ENCODE measurements around the gene WNK1.
A peak's percentile ranks its signal among the peaks of the same experiment; 100 is the strongest.
"Not testable (repeated sequence)": the region's sequence is repeated elsewhere in the genome, so short reads cannot be mapped to it uniquely, and the experiment has no call there.

WNK1 gene

DNA sequence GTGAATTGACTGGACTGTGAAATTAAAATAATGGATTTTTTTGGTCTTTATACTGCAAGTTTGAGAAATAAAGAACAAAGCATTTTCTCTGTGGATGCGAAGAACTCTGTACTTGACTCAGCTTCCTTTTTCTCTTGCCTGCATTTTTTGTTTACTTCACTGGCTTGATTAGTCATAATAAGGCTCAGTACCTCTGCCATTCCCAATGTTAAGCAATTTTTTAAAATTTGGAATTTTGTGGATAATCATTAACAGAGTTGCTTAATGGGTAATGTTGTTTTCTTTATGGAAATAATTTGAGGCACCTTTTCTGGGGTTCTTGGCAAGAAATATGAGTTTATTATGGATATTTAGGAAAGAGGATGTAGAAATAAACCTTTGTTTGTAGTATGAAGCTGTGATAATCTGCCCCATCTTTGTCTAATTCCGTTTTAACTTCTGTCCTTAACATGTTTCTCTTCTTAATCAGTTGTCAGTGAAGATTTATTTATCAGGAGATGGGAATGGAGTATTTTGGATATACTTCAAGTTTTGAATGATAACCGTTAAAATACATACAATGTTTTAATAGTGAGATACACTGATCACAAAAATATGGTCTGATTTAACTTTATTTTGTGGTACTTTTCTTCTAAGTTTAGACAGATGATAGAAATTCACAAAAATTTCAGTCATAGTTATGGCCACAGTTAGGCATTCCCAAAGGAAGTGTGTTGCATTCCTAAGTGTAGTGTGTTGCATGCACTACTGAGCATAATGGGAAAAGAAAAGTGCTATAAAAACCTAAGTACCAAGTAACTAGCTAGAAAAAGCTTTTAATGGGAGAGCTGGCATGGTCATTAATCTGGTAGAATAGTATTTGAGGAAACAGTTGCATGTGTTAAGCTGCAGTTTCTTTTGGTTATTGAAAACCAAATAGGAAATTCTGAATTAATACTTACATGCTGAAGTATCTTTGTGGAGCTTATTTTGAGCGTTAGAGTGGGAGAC lies 27.7 kb downstream of the WNK1 start:
- no peak for DNase-seq

DNA sequence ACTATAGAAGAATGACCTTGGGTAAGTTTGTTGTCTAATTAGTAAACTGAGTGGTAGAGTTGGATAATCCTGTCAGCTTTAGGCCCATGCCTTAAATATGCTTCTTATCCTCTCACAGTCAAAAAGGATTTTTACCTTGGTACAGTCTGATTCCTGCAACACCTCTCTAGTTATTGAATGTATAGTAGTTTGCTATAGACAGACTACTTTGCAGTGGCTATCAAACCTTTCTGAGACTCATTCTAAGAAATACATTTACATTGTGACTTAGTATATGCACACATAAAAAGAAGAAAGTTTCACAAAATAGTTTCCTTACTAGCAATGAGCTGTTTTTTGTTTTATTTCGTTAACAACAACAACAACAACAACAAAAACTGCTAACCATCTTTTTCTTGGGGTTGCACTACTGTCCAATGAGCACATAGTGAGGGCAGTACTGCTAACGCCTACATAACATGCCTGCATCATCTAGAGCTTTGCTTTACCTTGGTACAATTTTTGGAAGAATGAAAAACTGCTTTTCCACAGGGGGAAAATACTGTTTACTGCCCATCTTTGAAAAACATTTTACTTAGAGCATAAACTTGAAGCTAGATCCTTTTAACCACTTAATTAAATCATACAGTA lies 28.5 kb downstream of the WNK1 start:
- DNase-seq, result no peak

- DNase-seq, result no peak
Observed at GRCh38 chr12:785706-786105, 33.3 kb downstream of the WNK1 start.

- no peak for DNase-seq
Observed at GRCh38 chr12:788288-788687, 35.9 kb downstream of the WNK1 start.

DNA sequence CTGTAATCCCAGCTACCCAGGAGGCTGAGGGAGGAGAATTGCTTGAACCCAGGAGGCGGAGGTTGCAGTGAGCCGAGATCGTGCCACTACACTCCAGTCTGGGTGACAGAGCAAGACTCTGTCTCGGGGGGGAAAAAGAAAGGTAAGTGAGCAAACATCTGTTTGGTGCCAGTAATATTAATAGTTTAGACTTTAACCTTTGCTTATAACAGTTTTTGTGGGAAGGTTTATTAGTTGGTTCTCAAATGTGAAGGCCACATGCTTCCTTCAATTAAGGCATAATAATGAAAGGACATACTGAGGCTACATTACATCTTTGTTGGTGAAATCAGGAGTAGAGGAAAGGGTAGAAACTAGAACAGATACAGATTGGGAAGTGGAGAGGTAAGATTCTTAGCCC lies 36.4 kb downstream of the WNK1 start:
- DNase-seq, result not testable (repeated sequence)

DNA sequence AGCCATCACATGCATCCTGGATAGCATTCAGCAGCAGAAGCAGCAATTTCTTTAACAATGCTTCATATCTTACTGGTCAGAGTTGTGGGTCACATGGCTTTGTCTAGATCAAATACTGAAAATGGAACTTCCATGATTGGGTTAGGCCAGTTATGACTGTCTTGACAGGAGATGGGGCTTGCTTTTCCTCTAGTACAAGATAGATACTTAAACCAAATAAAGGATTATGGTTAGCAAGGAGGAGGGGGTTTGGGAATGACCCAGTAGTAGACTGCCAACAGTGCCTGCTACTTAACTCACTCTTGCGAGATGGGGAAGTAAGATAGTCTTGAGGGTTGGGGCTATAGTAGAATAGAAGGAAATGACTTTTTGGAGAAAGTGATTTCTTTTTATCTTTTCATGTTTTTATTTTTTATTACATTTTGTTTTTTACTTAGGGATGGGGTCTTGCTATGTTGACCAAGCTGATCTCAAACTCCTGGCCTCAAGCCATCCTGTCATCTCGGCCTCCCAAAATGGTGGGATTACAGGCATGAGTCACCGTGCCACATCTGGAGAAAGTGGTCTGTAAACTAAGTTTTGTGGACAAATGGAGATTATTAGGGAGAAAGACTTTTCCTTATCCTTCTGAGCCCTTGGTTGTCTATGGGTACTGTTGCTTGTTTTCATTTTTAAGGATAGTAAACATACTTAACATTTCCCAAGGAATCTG lies 37.6 kb downstream of the WNK1 start:
- DNase-seq, result no peak

DNA sequence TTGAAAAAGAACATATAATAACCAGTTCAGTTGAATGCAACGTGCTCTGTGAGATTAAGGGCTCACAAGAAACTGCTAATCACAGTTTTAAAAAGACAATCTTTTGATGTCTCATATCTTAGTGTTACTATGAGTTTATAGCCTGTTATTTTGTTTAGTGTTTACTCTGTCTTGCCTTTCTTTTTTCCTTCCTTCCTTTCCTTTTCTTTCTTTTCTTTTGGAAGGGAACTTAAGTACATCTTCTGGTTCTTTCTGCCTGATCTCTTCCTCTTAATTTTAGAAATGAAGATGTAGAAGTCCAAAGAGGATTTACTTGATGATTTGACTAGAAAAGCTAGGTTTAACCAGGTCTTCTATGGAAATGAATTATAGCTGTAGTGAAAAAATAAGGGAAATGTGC lies 38.2 kb downstream of the WNK1 start:
- DNase-seq, result no peak

DNA sequence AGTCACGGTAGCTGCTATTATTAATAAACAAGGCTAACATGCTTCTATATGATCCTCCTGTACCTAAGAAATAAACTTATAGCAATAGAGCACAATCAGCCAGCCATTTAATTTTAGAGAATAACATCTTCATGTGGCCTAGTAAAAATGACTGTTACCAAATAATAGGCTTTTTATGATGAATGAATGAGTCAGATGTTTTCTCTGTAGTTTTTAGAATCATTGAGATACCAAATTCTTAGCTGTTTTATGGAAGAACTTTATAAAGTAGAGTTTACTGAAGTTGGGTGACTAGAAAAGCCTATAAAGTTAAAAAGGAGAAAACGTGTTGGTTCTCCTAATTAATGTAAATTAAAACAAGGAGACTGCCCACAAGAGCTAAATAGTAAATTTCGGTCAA lies 40.7 kb downstream of the WNK1 start:
- no peak for DNase-seq

DNA sequence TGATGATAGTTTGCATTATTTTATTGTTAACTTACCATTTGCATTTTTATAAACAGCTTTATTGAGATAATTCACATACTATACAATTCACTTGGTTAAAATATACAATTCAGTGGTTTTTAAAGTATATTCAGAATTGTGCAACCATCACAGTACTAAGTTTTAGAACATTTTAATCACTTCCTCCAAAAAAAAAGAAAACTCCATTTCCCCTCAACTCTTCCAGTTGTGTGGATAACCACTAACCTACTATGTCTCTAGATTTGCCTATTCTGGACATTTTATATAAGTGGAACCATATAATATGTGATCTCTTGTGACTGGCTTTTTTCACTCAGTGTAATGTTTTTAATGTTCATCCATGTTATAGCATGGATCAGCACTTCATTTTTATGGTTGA lies 41.3 kb downstream of the WNK1 start:
- DNase-seq, result no peak

- peak; percentile 48 for DNase-seq
Observed at GRCh38 chr12:795305-795704, 42.9 kb downstream of the WNK1 start.

DNA sequence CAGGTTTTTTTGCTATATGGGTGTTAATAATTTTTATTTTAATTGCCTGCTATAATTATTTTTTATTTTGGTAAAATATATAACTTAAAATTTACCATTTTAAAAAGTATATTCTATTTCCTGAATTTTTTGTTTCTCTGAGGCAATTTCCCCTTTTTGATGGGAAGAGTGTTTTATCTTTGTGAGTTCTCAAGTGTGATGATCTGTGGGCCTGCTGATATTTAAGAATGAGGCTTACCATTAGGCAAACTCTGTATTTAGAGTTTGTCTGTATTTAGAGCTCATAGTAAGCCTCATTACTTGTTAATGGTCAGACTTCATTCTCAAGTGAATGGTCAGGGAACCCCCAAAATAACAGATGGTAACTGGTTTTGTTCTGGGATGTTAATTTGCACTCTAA lies 48.0 kb downstream of the WNK1 start:
- no peak for DNase-seq

- no peak for DNase-seq
Observed at GRCh38 chr12:802242-803120, 50.1 kb downstream of the WNK1 start.

DNA sequence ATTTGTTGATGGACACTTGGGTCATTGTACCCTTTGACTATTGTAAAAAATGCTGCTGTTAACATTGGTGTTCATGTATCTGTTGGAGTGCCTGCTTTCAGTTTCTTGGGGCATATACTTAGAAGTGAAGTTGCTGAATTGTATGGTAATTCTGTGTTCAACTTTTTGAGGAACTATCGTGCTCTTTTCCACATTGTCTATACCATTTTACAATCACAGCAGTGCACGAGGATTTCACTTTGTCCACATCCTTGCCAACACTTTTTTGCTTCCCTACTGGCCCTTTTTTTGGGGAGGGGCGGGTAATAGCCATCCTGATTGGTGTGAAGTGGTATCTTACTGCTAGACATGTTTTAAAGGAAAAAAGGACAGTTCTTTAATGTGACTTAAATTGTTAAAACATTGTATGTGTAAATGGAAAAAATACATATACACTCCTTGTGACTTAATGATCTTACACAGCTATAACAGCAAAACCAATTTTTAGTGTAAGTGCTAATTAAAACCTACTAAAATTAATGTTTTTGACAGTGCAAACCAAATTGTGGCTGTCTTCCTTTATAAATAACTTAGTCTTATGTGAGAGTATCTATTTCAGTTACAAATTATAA lies 52.7 kb downstream of the WNK1 start:
- DNase-seq, result no peak

DNA sequence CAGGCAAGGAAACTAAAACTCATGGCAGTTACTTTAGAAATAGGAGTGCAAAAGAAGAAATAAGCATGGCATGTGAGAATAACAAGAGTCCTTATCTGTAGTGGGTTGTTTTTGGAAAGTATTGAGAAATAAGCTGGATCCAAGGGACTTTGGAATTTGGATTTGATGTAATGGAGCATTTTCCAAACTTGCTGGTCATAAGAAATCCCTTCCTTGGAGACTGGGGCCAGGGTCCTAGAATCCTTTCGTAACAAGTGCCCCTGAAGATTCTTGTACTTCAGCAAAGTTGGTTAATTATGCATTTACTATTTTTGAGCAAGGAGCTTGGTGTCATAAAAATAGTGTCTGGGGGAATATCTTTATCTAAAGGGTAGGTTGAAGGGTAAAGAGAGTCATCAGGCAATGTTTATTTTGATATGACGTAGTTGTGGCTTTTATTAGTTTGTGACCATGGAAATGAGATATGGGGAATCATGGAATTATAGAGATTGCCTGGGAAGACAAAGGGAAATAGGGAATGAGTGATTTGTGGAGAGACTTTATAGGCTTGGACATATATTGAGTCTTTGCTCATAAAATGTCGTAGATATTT lies 53.9 kb downstream of the WNK1 start:
- DNase-seq, result no peak

DNA sequence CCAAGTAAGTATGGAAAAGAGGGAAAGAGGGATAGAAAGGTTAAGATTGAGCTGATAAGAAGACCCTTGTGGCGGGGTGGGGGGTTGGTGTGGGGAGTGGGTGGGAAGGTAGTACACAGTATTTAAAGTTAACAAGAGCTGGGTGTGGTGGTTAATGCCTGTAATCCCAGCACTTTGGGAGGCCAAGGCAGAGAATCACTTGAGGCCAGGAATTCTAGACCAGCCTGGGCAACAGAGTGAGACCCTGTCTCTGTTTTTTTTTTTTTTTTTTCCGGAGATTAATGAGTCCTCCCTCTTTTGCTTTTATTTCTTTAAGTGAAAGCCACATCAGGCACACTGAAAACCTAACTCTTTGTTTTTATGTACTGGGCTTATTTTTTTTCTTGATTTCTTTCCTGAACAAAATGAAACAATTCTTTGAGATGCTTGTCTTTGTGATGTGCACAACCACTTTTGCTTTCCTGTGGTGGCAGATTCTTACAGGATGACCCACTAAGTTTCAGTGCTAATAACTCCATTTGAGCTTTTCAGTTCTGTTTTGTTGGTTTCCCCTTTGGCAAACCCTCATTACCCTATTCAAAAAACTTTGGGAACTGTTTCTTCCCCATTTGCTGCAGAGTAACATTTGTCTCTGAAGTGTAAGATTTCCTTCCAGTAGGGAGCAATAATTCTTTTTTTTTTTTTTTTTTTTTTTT lies 54.8 kb downstream of the WNK1 start:
- DNase-seq, result peak; percentile 46

DNA sequence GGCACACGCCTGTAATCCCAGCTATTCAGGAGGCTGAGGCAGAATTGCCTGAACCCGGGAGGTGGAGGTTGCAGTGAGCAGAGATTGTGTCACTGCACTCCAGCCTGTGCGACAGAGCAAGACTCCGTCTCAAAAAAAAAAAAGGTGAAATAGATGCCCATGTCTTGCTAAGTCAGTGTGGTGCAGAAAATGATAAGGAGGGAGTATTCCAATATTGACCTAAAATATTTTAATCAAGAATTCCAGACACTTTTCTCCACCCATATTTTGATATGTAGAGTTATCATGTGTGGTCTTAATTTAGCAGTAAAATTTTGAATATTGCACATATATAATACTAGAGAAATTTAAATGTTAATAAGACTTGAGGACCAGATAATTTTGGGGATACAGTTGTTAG lies 57.7 kb downstream of the WNK1 start:
- DNase-seq, result no peak

DNA sequence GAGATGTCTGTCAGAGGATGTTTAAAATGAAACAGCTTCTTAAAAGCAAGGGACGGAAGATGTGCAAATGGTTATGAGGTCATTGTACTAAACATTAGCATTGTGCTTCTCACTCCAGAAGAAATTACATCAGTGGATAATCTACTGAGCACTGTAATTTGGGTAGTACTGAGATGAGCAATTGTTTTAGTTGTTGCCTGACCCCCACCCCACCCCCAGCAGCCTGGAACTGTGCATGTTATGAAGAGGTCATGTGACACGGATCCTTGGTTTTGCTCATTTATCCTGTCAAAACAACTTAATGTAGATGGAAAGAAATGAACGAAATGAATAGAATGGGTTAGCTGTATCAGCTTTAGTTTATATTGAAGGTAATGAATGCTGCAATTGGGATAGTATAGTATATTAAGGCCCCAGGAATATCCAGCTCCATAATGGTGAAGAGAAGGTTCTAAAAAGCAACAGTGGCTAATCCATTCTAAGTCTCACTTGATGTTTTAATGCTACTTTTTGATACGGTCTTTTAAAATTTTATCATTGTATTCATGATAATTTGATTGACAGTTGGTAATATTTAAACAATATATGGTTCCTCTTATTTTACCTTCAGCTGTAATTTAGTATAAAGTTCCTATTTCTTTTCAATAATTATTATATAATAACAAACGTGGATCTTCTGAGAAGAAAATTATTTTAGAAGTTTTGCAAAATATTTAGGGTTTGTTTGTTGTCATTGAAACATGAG lies 58.5 kb downstream of the WNK1 start:
- no peak for DNase-seq

GRCh38 chr12:812950-813349 lies 60.6 kb downstream of the WNK1 start:
- no peak for DNase-seq

GRCh38 chr12:817456-817855 lies 65.1 kb downstream of the WNK1 start:
- not testable (repeated sequence) for DNase-seq

DNA sequence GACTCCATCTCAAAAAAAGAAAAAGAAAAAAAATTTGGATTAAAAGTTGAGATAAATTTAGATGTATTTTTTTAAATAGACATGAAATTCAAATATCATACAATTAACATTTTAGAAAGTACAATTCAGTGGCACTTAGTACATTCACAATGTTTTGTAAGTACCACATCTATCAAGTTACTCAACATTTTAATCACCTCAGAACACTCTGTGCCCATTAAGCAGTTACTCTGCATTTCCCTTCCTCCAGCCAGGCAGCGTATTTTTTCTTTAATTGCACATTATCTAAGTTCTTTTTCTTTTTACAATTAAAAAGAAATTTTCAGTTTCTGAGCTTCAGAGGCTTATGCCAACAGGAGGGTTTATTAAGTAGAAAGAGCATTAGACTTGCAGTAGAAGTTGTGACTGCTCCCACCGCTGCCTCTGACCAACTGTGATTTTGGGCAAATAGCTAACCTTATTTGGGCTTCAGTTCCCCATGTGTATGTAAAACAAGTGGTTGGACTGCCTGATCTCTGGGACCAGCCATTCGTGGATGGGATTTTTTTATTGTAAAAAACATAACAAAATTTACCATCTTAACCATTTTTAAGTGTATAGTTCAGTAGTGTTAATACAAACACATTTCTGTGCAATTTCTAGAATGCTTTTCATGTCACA lies 65.7 kb downstream of the WNK1 start:
- no peak for DNase-seq

Data from CD4-positive, alpha-beta T cell treated with Interleukin-12 subunit alpha and Interleukin-12 subunit beta, for 1 hour (primary cell).